HCT116 (cell line): ENCODE data around the gene ATG12. TPM values are rescaled to one million over a fixed set of nuclear protein-coding genes. Genes with fewer than 3 reads are reported as not detected.

Experiments
- ATAC-seq: fragments of 200-7000 bp; cut with Tn5 transposase; 2 replicates; pipeline ENCODE4 v1.9.1; 2020; ENCODE audit warnings: mild to moderate bottlenecking, moderate library complexity
- BruUV-seq: library from RNA; stranded (reverse); fragments of 400-500 nt; replicated peaks from 2 replicates; lab custom pipeline; 2021; lab: Mats Ljungman, UMichigan
- CTCF ChIA-PET: fragments of 300-600 bp; sonication (Branson Sonifier 250); formaldehyde crosslinking; loops from one replicate; lab custom pipeline; 2021; ENCODE audit warnings: antibody characterized with exemption; lab: Charles Lee
- POLR2A ChIA-PET: fragments of 300-600, 350-600 bp; sonication (Branson Sonifier 250); formaldehyde crosslinking; loops from one replicate; lab custom pipeline; 2021; ENCODE audit warnings: antibody characterized with exemption; lab: Charles Lee
- RAD21 ChIA-PET, 2 experiments: fragments of 300-600 bp; sonication (Branson Sonifier 250); formaldehyde crosslinking; loops; one replicate each; lab custom pipeline; 2023; ENCODE audit warnings: low total read pairs in 2 of 2; ENCODE audit not compliant: uncharacterized antibody in 2 of 2, unreplicated experiment in 2 of 2, low non-redundant PET in 1 of 2; lab: Charles Lee
- DNase-seq: peaks from one replicate; pipeline ENCODE4 v3.0.0-alpha.2; 2010; ENCODE audit warnings: low read depth, low spot score
- H2AFZ ChIP-seq: fragments of 200-600 bp; shearing (Covaris generic), sonication (generic); 2 replicates; pipeline ENCODE4 v1.6.1; 2017; ENCODE audit warnings: low read depth, mixed run types, mixed read lengths, antibody characterized with exemption, low read length; ENCODE audit not compliant: poor library complexity, severe bottlenecking
- H3K27ac ChIP-seq: 2 replicates; pipeline ENCODE4 v1.5.1; 2012; ENCODE audit warnings: low read depth, low read length
- H3K27me3 ChIP-seq: fragments of 200-600 bp; sonication (generic); 2 replicates; pipeline ENCODE4 v1.6.1; 2016; ENCODE audit warnings: mixed run types, low read length, mixed read lengths; ENCODE audit not compliant: insufficient read depth
- H3K36me3 ChIP-seq, 2 experiments: fragments of 200-500 bp in 1 of 2; fragments of 200-600 bp in 1 of 2; sonication (Bioruptor generic) in 1 of 2; sonication (generic) in 1 of 2; 2 replicates each; pipeline versions ENCODE4 v1.5.1 to v1.6.1; 2014 to 2016; ENCODE audit warnings: low read length in 2 of 2, inconsistent platforms in 1 of 2, mixed read lengths in 1 of 2, mixed run types in 1 of 2; ENCODE audit not compliant: insufficient read depth in 2 of 2, control insufficient read depth in 1 of 2
- H3K4me1 ChIP-seq, 2 experiments: fragments of 200-600 bp in 1 of 2; sonication (generic) in 1 of 2; 2 replicates each; pipeline versions ENCODE4 v1.5.1 to v1.6.1; 2012 to 2017; ENCODE audit warnings: low read length in 2 of 2, inconsistent platforms in 1 of 2, mild to moderate bottlenecking in 1 of 2, mixed read lengths in 1 of 2, mixed run types in 1 of 2, moderate library complexity in 1 of 2; ENCODE audit not compliant: insufficient read depth in 2 of 2, control insufficient read depth in 1 of 2
- H3K4me2 ChIP-seq: fragments of 200-600 bp; sonication (generic); 2 replicates; pipeline ENCODE4 v1.6.1; 2017; ENCODE audit warnings: mixed run types, low read length, mixed read lengths
- H3K4me3 ChIP-seq, 2 experiments: fragments of 200-600 bp in 1 of 2; sonication (generic) in 1 of 2; replicated peaks in 1 of 2; 2 replicates each; pipeline ENCODE4 v1.5.1; 2011 to 2016; ENCODE audit warnings: low read length in 2 of 2, control low read depth in 1 of 2, low read depth in 1 of 2, mild to moderate bottlenecking in 1 of 2, mixed read lengths in 1 of 2, mixed run types in 1 of 2
- H3K79me2 ChIP-seq: fragments of 200-600 bp; sonication (generic); 2 replicates; pipeline ENCODE4 v1.6.1; 2017; ENCODE audit warnings: mild to moderate bottlenecking, mixed run types, low read length, moderate library complexity, mixed read lengths; ENCODE audit not compliant: insufficient read depth
- H3K9ac ChIP-seq: fragments of 200-600 bp; sonication (generic); 2 replicates; pipeline ENCODE4 v1.6.1; 2016; ENCODE audit warnings: low read length, mixed read lengths
- H3K9me2 ChIP-seq: fragments of 200-600 bp; sonication (generic), shearing (Covaris generic); 2 replicates; pipeline ENCODE4 v1.6.1; 2017; ENCODE audit warnings: mixed run types, mild to moderate bottlenecking, moderate library complexity; ENCODE audit not compliant: insufficient read depth
- H3K9me3 ChIP-seq, 2 experiments: fragments of 200-500 bp in 1 of 2; fragments of 200-600 bp in 1 of 2; sonication (Bioruptor generic) in 1 of 2; sonication (generic) in 1 of 2; 2 replicates each; pipeline ENCODE4 v1.6.1; 2014 to 2017; ENCODE audit warnings: low read length in 2 of 2, mixed read lengths in 2 of 2, inconsistent platforms in 1 of 2, low read depth in 1 of 2, mild to moderate bottlenecking in 1 of 2, mixed run types in 1 of 2, moderate library complexity in 1 of 2; ENCODE audit not compliant: control insufficient read depth in 1 of 2, insufficient read depth in 1 of 2
- H4K20me1 ChIP-seq: fragments of 200-600 bp; sonication (generic), shearing (Covaris generic); 2 replicates; pipeline ENCODE4 v1.6.1; 2017; ENCODE audit warnings: mixed run types, mild to moderate bottlenecking, moderate library complexity; ENCODE audit not compliant: insufficient read depth
- CTCF ChIP-seq, 3 experiments: fragments of 200-600 bp in 1 of 3; sonication (generic) in 1 of 3; IDR thresholded peaks in 2 of 3; conservative IDR thresholded peaks in 1 of 3; 2 replicates each; pipeline ENCODE4 v1.5.1; 2012 to 2017; ENCODE audit warnings: low read depth in 2 of 3, low read length in 2 of 3, antibody characterized with exemption in 1 of 3, borderline replicate concordance in 1 of 3, control low read depth in 1 of 3, mild to moderate bottlenecking in 1 of 3, mixed read lengths in 1 of 3, mixed run types in 1 of 3, moderate library complexity in 1 of 3; ENCODE audit not compliant: insufficient read depth in 1 of 3
- FOSL1 ChIP-seq: IDR thresholded peaks from 2 replicates; pipeline ENCODE4 v1.6.1; 2012; ENCODE audit warnings: low read depth
- MAX ChIP-seq: IDR thresholded peaks from 2 replicates; pipeline ENCODE4 v1.6.1; 2012
- SP1 ChIP-seq: IDR thresholded peaks from 2 replicates; pipeline ENCODE4 v1.6.1; 2012; ENCODE audit warnings: low read depth
- TCF7L2 ChIP-seq: IDR thresholded peaks from 2 replicates; pipeline ENCODE4 v1.7.0; 2011; ENCODE audit warnings: borderline replicate concordance, inconsistent platforms; ENCODE audit not compliant: insufficient read depth, insufficient read length; ENCODE audit errors: extremely low read depth
- ZFX ChIP-seq: fragments of 450-650 bp; IDR thresholded peaks from 2 replicates; pipeline ENCODE4 v1.6.1; 2017
- intact Hi-C: fragments of 100-400 bp; cut with micrococcal nuclease; formaldehyde crosslinking; loops from 2 replicates; pipeline ENCODE4 v1.10.0; 2022
- total RNA-seq: library from RNA; stranded (reverse); gene quantifications from one replicate; pipeline ENCODE4 v1.2.1, GENCODE V29; 2021; ENCODE audit not compliant: unreplicated experiment

The ATG12 gene
- total RNA-seq, 1 experiment from 2014 or later = 270 TPM

- Histone ChIP-seq H3K79me2 (peaks cover 96% of the 10 kb centered on the region), H3K4me1 (peaks cover 40 to 69% of the 10 kb centered on the region in 2 experiments), H3K27ac (peak overlapping the region; percentile 96), H3K9me2 (no peaks in the 10 kb centered on the region), H4K20me1 (peaks cover 6% of the 10 kb centered on the region; the same call in 1 of the 2 replicates), H3K4me3 (peak overlapping the region; percentile 83 to 87), H3K9me3 (no peaks in the 10 kb centered on the region), H3K4me2 (peak overlapping the region; percentile 91), H2AFZ (no peak overlapping the region), H3K27me3 (no peaks in the 10 kb centered on the region), H3K9ac (peak overlapping the region; percentile 82), H3K36me3 (peaks cover 10 to 19% of the 10 kb centered on the region in 2 experiments)
- TF ChIP-seq ZFX = peak; percentile 48
- 0 out of 6 replicates have a peak, but pooled peaks of 1 of the 3 experiments have one; percentile 22 for TF ChIP-seq CTCF (IDR thresholded peaks at IDR 0.05 in 2 of 3, conservative IDR thresholded peaks at IDR 0.05 in 1 of 3; ENCODE audit: borderline replicate concordance in 1 of 3, insufficient read depth in 1 of 3, low read depth in 2 of 3, low read length in 2 of 3)
- no peak for TF ChIP-seq MAX
- TF ChIP-seq FOSL1 = no peak
- TF ChIP-seq SP1 = no peak
- peak; percentile 56 for TF ChIP-seq TCF7L2
- POLR2A ChIA-PET = interaction anchor here (0.5 to 1.5 kb wide), 3 partner anchors 8 to 222 kb away, joined by 3 to 5 read pairs (median 4); no protein-coding TSS in a partner anchor
- intact Hi-C loops = loop anchor here (2.0 kb wide), 1 partner anchor 190 kb away; the partner anchor contains the start of gene ARL14EPL
- CTCF ChIA-PET = no interaction called here
- ATAC-seq (peak; percentile 68), DNase-seq (peak; percentile 51)
- RAD21 ChIA-PET = no interaction called here
- BruUV-seq = no TSS peak
These were observed 947 bp upstream of the ATG12 start for GRCh38 chr5:115842089-115842935.
